ENCODE measurements around the gene GP1BB.

The GP1BB gene

DNA sequence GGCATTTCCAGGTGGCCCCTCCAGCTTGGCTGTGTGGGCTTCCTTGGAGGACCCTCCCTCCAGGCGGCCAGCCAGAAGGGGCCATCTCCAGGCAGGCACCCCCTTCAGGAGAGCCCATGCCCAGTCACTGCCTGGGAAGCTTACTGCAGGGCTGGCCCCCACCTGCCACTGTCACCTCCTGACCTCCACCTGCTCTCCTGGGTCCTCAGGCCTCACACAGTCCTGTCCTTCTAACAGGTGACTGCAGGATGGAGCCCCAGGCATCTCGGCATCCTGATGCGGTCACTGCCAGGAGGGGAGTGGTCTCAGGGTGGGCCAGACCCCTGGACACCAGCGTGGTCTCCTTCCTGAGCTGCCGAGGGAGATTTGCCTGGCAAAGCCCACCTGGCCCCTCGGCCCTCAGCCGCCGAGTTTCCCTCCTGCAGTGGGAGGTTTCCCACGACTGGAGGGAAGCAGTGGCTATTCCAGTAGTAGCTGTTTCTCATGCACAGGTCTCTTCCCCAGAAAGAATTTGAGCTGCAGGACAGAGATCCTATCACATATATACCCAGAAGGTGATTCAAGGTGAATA is 50.2 kb downstream of the GP1BB start:
- Histone ChIP-seq H3K36me3 (replicated peaks; ENCODE audit: low read depth, low read length) (no peaks in the 10 kb centered on the region), H3K4me3 (ENCODE audit: low read length) (no peak overlapping the region), H4K20me1 (ENCODE audit: insufficient read depth, low read length) (no peaks in the 10 kb centered on the region), H3K27ac (ENCODE audit: low read length) (no peak overlapping the region), H3K4me2 (ENCODE audit: low read length) (no peak overlapping the region), H3K27me3 (ENCODE audit: low read depth, low read length) (peaks cover 11% of the 10 kb centered on the region; the same call in 1 of the 2 replicates), H3K79me2 (ENCODE audit: low read length) (no peaks in the 10 kb centered on the region), H2AFZ (ENCODE audit: low read depth, low read length) (no peak overlapping the region), H3K9me3 (ENCODE audit: insufficient read depth, low read length) (no peaks in the 10 kb centered on the region), H3K4me1 (ENCODE audit: low read length) (no peaks in the 10 kb centered on the region), H3K9ac (ENCODE audit: low read length) (no peak overlapping the region)
- TF ChIP-seq EZH2phosphoT487 (IDR thresholded peaks at IDR 0.05; ENCODE audit: low read depth) = no peak
- TF ChIP-seq, protein P1, sequence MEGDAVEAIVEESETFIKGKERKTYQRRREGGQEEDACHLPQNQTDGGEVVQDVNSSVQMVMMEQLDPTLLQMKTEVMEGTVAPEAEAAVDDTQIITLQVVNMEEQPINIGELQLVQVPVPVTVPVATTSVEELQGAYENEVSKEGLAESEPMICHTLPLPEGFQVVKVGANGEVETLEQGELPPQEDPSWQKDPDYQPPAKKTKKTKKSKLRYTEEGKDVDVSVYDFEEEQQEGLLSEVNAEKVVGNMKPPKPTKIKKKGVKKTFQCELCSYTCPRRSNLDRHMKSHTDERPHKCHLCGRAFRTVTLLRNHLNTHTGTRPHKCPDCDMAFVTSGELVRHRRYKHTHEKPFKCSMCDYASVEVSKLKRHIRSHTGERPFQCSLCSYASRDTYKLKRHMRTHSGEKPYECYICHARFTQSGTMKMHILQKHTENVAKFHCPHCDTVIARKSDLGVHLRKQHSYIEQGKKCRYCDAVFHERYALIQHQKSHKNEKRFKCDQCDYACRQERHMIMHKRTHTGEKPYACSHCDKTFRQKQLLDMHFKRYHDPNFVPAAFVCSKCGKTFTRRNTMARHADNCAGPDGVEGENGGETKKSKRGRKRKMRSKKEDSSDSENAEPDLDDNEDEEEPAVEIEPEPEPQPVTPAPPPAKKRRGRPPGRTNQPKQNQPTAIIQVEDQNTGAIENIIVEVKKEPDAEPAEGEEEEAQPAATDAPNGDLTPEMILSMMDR (IDR thresholded peaks at IDR 0.05; ENCODE audit: low read depth, low read length) = no peak

All from OCI-LY3 (cell line).